HG03558 (cell line): ENCODE results near the gene HYI.

Experiments used
- ATAC-seq: cut with Tn5 transposase; IDR thresholded peaks from one replicate; pipeline ENCODE4 v1.9.1; 2021; ENCODE audit warnings: moderate number of reproducible peaks; ENCODE audit not compliant: unreplicated experiment; ENCODE audit errors: extremely low read depth

Gene HYI

DNA sequence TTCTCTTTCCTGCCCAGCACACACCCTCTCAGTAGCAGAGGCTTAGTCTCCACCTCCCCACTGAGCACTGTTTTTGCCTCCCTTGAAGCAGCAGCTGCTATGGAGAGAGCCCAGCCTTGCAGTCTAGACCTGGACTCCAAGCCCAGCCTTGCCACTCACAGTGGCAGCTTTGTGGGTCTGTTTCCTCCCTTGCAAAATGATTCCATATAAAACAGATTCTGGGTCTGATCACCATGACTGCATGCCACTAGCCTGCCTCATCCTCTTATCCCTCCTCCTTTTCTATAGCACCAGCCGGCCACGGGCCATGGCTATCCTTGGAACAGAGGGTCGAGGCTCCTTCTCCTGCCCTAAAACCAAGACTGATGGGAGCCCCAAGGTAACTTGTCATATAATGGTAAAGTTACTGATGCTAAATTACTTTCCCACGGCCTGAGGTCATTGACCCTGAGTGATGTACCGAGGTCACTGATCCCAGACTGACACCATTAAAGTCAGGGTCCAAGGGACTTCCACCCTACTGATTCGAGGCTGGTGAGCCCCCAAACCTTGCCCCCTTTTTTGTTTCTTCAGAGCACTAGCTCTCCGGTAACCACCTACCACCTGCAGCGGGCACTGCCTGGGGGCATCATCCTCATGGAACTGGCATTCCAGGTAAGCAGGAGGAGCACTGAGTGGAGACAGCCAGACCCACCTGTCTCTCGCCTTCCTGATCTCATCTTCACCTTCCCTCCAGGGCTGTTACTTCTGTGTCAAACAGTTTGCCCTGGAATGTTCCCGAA lies 7.9 kb downstream of the HYI start:
- ATAC-seq: no peak

DNA sequence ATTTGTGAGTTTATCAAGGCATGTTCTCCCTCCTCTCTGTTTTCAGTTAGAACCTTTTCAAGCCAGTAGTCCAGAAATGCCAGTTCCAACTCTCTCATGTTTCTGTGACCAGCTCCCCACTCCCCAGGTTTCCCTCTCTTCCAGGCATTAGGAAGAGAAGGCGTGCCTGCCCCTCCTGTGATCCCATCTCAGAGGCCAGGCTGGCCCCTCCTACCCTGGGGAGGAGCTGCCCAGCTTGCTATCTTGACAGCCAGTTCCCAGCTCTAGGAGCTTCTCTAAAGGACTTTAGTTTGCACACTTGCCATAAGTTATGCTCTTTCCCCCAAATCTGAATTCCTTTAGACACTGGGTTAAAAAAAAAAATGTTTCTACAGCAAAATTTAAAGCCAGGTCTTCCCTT lies 8.9 kb downstream of the HYI start:
- no peak for ATAC-seq

DNA sequence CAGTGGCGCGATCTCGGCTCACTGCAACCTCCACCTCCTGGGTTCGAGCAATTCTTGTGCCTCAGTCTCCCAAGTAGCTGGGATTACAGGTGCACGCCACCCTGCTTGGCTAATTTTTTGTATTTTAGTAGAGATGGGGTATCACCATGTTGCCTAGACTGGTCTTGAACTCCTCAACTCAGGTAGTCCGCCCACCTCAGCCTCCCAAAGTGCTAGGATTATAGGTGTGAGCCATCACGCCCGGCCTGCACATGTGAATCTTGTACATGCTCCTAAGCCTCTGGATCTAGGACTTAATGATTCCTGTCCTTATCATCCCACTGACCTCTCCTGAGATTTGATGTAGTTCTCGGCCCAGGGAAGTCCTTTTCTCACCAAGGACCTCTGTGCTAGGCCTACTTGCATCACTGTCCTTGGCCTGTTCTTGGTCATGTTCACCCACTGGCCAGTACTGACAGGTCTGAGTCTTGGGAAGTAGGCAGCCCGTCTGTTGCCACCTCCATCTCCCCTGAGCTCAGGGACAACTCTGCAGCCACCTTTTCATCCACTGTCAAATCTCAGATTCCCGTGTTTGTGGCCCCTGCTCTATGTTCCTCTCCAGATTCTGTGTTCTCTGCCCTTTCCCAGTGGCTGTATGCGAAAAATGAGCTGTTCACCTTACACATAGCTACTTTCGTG lies 9.4 kb downstream of the HYI start:
- no peak for ATAC-seq

DNA sequence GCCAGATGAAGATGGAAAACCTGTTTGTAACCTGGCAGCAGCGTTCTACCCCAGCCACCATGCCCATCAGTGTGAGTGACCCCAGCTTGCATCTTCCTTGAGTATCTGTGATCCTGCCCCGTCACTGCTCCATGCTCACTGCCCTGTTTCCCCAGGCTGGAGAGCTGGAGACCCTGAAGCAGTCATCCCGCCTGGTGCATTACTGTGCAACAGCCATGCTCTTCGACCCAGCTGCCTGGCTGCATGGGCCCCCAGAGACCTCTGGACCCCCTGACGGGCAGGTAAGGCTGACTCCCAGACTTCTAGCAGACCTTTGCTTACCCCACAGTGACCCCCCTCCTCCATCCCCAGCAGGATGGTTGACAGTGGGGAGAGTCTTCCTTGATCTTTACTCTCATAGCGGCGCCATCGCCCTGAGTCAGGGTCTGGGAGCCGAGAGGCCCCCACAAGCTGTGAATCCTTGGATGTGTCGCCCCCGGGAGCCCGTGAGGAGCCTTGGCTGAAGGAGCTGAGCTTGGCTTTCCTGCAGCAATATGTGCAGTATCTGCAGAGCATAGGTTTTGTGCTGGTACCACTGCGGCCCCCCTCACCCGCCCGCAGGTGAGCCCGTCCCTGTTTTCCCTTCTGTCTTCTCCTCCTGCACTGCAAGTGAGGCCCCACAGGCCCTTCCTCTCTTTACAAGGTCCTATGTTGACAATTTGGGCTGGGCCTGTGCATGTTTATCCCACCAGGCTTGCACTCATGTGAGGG lies 10.4 kb downstream of the HYI start:
- no peak for ATAC-seq

DNA sequence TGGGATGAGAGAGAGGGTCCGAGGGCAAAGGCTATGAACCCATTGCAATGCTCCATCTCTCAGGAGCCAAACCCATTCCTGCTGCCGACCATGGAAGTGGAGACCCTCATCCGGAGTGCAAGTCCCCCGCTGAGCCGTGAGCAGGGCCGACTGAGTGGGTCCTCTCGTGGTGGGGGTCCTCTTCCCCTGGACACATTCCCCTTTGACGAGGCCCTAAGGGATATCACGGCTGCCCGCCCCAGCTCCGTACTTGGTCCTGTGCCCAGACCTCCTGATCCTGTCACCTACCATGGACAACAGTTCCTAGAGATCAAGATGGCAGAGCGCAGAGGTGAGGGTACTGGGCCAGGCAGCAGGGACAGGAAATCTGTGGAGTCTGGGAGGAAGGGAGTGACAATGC lies 11.0 kb downstream of the HYI start:
- no peak for ATAC-seq

DNA sequence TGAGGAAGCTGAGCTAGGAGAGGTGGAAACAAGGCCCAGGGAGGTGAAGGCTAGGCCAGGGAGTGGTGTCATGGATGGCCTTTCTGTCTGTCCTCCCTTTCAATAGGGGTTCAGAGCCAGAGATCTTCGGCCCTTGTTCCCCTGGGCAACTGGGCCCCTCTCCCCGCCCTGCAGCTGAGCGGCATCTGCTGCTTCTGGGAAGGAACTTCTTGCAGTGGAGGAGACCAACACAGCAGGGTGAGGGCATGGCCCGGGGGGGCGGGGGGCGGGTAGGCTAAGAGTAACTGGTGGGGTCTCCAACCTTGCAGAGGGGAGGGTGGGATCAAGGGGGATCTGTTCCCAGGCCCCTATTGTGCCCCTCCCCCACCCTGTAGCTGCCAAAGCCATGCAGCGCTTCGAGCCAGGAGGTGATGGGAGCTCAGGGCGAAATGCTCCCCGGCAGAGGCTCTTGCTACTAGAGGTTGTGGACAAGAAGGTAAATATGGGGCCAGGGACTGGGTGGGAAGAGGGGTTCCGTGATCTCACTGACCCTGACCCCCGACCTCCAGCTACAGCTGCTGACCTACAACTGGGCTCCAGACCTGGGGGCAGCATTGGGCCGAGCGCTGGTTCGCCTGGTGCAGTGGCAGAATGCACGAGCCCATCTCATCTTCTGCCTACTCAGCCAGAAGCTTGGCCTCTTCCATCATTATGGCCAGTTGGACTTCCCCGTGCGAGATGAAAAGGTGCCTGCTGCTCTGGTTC lies 11.7 kb downstream of the HYI start:
- no peak for ATAC-seq

DNA sequence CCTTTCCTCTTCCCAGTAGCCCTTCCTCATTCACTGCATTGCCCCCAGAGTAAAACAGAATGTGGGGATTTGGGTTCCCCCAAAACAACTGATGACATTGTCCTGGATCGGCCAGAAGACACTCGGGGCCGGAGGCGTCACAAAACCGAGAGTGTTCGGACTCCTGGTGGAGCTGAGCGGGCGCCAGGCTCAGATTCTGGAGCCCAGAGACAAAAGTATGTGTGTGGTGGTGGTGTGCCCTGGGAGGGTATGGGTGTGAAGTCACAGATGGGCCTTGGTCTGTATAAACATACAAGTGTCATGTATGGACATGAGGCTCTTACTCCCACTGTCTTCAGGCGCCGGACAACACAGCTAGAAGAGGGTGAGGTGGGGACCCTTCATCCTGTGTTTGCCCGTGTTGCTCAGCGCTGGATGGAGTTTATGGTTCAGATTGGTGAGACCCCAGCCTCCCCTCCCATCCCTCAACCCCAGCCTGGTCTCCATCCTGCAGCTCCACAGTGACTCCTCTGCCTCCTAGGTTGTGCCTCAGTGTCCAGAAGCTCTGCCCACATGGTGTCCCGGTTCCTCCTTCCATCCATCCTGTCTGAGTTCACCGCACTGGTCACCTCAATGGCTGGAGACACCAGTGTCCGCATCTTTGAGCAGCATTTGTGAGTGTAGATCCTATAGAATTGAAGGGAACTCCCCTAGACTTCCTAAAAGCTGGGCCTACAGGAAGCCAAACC lies 12.4 kb downstream of the HYI start:
- no peak for ATAC-seq

DNA sequence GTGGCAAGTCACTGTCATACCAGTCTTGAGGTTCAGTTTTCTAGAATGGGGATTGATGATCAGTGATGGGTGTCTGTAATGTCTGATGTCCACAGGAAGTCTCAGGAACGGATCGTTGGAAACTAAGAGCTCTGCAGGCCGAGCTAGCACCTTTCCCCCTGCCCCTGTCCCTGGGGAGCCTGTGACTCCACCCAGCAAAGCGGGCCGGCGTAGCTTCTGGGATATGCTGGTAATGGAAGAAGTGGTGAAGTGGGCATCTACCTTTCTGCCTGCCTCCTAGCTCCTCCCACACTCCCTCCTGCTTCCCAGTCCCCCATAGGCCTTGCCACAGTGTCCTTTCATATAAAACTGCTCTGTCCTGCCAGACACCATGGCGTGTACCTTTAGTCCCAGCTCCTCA lies 13.4 kb downstream of the HYI start:
- no peak for ATAC-seq

DNA sequence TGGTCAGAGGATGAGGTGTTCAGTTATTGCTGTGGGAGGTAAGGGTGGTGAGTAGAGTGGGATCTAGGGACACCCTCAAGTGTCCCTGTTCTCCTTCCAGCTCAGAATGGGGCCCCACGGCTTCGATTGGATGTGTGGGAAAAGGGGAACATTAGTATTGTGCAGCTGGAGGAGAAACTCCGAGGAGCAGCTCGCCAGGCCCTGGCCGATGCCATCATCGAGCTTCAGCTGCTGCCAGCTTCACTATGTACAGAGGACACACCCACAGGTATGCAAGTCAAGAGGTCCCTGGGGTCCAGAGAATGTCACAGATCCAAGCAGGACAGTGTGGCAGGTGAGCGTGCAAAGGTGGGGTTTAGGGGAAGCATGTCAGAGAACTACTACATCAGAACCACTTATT lies 13.9 kb downstream of the HYI start:
- ATAC-seq: no peak

DNA sequence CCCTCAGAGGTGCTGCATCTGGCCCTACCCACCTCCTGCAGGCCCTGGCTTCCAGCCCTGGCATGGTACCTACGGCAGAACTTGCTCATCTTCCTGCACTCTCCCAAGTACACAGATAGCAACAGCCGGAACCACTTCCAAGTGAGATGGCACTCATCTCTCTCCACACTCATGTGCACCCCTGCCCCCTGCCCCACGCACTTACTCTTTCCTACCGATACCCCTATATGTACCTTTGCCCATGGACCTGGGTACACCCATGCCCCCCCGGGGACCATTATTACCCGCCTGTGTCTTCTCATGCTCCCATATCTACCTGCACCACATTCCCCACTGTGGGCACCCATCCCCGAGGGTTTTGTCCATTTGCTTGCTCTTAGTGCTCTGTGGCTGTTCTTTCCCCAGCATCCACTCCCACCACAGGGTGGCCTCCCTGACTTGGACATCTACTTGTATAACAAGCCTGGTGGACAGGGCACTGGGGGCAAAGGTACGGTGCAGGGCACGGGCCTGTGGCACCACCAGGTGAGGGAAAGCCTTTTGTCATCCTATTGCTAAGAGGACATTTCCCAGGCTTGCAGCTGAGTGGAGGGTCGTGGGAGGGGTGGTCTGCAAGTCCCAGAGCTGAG lies 14.7 kb downstream of the HYI start:
- no peak for ATAC-seq

DNA sequence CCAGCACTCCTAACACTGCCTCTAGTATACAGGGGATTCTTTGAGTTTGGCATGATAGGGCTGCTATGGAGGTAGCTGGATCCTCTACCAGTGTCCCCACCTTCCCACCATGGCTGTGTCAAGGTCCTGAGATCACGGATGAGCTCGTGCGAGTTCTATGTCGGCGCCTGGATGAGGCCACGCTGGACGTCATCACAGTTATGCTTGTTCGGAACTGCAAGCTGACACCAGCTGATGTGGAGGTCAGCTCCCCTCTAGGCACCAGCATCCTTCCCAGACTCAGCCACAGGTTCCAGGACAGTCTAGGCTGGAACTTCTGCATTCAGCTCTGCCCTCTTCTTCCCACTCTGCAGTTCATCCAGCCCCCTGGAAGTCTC lies 15.2 kb downstream of the HYI start:
- ATAC-seq: no peak

DNA sequence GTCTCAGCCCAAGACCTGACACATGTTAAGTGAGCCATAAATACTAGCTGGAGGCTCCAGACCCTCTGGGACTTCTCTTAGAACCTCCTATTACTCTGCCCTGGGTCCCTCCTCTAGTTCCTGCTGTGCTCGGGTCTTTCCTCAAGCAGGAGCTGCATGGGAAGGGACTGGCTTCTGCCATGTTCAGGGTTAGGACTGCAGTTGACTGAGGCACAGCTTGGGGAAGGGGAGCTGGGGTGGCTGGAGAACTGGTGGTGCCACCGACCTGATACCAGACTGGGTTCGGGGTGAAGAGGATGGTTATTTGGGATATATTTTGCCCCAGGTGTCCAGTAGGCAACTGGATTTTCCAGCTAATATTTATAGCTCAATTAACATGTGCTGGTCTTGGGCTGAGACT lies 15.7 kb downstream of the HYI start:
- no peak for ATAC-seq

DNA sequence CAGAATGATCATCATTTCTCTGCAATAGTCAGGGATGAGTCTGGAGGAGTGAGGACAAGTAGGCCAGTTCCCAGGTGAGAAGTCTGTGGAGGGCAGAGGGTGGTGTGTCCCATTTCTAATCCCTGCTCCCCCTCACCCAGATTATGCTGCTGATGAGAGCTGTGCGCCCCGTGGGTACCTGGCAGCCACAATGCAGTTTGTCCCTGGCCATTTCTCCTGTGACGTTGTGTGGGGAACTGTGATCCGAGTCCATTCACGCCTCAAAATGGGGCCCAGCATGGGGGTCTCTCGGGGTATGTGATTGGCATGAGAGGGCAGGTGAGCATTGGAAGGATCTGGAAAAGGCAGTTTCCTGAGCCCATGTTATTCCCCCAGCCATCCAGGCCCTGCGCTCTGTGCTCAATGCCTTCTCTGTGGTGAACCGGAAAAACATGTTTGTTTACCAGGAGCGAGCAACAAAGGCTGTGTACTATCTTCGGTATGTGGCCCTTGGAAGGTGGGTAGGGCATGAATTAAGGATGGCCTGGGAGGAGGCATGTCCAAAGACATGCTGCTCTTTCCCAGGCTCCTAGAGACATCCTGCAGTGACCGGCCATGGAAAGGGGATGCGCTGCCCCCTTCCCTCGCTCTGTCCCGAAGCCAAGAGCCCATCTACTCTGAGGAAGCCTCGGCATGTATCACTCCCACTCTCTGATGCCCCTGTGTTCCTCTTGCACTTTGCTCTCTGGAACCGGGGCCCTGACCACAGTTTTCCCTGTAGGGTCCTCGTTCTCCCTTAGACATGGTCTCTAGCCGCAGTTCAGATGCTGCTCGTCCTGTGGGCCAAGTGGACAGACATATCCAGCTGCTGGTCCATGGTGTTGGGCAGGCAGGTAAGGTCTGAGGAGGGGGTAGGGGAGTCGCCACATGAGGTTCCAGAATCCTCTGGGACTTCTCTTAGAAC lies 16.4 kb downstream of the HYI start:
- no peak for ATAC-seq

DNA sequence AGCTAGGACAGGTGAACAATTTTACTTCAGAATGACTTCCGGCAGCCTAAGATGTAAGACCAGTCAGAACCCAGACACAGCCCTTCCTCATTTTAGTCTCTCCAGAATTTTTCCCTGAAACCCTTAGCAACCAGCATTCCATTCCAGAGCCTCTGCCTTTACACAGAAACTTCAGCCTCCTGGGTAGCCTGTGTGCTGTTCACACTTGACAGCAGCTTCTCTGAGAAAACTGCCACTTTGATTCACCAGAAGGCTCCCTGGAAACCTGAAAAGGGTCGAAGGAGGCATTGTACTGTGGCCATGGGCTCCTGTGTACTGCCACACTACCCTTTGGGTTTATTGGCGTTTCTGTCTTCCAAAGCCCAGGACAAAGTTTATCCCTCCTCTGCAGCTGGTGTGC lies 17.4 kb downstream of the HYI start:
- no peak for ATAC-seq

DNA sequence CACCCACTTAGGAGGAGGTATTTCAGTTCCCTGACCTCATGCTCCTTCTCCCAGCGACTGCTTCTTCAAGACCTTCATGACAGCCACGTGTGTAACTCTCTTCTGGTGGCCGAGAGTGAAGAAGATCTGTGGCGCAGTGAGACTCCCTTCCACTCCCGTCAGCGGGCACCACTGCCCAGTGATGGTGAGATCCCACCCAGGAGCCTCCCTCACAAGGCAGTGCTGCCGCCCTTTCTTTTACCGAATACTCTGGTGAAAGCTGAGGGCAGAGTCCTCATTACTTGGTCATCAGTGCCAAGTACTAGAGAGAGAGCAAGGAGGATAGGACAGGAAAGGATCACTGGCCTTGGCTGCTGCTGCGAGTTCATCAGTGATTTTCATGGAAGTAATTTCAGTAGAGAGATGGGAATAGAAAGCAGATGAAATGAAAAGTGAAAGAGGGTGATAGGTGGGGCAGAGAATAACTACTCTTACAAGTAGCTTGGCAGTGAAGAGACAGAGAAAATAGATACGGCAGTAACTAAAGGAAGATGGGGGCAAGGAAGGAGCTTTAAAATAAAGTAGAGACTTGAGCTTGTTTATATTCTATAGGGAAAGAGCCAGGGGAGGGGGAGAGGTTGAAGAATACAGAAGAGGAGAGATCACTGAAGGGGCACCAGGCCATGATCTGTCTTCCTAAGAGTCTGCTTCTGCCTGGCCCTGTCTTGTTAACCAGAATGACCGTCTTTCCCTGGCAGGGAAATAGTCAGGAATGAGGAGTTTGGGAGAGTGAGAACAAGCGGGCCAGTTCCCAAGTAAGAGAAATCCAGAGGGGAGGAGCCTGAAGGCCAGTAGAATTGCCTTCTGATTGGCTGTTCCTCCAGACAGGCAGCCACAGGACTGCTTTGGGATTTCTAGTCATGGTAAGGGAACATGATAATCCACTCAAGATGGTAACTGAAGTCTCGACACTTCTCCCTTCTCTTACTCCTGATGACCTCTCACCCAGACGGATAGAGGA lies 18.3 kb downstream of the HYI start:
- no peak for ATAC-seq

DNA sequence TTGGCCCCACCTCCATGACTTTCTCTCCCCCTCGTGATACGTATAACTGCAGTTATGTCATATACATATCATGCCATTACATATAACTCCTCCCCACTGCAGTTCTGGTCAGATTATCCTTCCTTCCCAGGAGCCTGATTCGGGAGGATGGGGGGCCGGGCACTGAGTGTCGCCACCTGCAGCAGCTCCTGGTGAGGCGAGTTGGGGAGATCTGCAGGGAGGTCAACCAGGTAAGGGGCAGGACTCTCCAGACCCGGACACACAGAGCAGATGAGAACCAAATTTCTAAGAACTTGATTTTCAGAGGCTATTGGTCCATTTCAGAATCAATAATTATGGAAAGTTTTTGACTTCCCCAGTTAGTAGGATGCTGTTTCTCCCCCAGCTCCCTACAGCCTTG lies 19.5 kb downstream of the HYI start:
- ATAC-seq: no peak

DNA sequence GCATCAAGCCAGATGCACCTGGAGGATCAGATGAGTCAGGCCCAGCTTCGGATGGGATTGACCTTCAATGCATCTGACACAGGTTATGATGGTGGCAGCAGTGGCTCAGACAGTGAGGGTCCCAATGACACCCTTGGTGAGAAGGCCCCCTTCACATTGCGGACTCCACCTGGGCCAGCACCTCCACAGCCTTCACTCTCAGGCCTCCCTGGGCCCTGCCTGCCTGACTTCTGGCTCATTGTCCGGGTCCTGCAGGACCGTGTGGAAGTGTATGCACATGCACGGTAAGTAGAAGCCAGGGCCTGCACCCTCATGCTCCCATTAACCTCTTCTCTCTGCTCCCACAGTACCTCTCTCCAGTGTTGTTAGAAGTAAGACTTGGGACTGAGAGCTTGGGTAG lies 20.8 kb downstream of the HYI start:
- no peak for ATAC-seq
